Tibial artery (tissue), 4 donors: ENCODE results near the gene CRYBG1.
"Not testable (repeated sequence)": the region's sequence is repeated elsewhere in the genome, so short reads cannot be mapped to it uniquely, and the experiment has no call there.

Source experiments
- DNase-seq, 2 donors: peaks; one replicate each; pipeline ENCODE4 v3.0.0-alpha.2; 2019
- H3K27ac ChIP-seq, 2 donors: fragments of 200-600 bp; sonication (generic) in 1 of 2; 1 replicate in 1 of 2; 2 replicates in 1 of 2; pipeline ENCODE4 v1.5.1; 2018 to 2019; ENCODE audit warnings: mild to moderate bottlenecking in 1 of 2
- H3K27me3 ChIP-seq, 2 donors: fragments of 200-600 bp; sonication (generic) in 1 of 2; one replicate each; pipeline versions ENCODE4 v1.5.1 to v1.6.0; 2016 to 2019
- H3K36me3 ChIP-seq, 3 donors: fragments of 200-600 bp; sonication (generic) in 2 of 3; one replicate each; pipeline ENCODE4 v1.5.1; 2016 to 2019; ENCODE audit warnings: mild to moderate bottlenecking in 2 of 3
- H3K4me1 ChIP-seq, 4 donors: fragments of 200-600 bp; sonication (generic) in 2 of 4; 1 replicate in 3 of 4; 2 replicates in 1 of 4; pipeline ENCODE4 v1.5.1; 2016 to 2019
- H3K4me3 ChIP-seq, 2 donors: fragments of 200-600 bp; sonication (generic) in 1 of 2; 1 replicate in 1 of 2; 2 replicates in 1 of 2; pipeline ENCODE4 v1.5.1; 2018 to 2019; ENCODE audit warnings: mild to moderate bottlenecking in 2 of 2
- H3K9me3 ChIP-seq, 3 donors: fragments of 200-600 bp; sonication (generic) in 1 of 3; one replicate each; pipeline ENCODE4 v1.5.1; 2016 to 2019
- CTCF ChIP-seq, 2 experiments: fragments of 200-600 bp in 1 of 2; fragments of 450-650 bp in 1 of 2; IDR thresholded peaks; one replicate each; pipeline ENCODE4 v1.5.1; 2017 to 2019; ENCODE audit warnings: antibody characterized with exemption in 2 of 2, mild to moderate bottlenecking in 1 of 2, moderate library complexity in 1 of 2
- intact Hi-C: fragments of 100-400 bp; cut with DNase I; formaldehyde crosslinking; loops from one replicate; pipeline ENCODE4 v1.15.0; 2023; ENCODE audit warnings: low total_unique reads

Gene CRYBG1

GRCh38 chr6:106387875-106388274 is 27.4 kb downstream of the CRYBG1 start:
- no peak for TF ChIP-seq CTCF (IDR thresholded peaks at IDR 0.05)
- no peaks in the 10 kb centered on the region for H3K4me1 ChIP-seq
- intact Hi-C loops: no loop called here
- H3K27me3 ChIP-seq: peaks cover 0 to 5% of the 10 kb centered on the region in 2 donors
- no peaks in the 10 kb centered on the region for H3K9me3 ChIP-seq
- no peak overlapping the region for H3K4me3 ChIP-seq
- DNase-seq: no peak
- H3K27ac ChIP-seq: no peak overlapping the region
- H3K36me3 ChIP-seq: no peaks in the 10 kb centered on the region

DNA sequence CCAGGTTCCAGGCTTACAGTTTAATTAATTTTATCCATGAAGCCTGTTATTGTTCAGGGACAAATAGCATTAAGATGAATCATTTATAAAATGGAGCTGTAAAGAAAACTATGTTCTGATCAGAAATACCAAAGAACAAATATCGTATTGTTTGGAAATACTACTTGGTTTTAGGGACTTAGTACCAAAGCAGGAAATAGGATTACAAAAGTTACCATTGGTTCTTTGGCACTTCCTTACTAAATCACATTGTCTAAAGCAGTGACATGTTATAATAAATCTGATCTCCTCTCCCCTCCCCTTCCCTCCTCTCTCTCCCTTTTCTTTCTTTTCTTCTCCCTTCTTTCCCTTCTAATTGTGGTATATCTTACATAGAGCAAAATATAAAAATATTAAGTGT is 29.6 kb downstream of the CRYBG1 start:
- H3K4me1 ChIP-seq: no peaks in the 10 kb centered on the region
- H3K36me3 ChIP-seq: no peaks in the 10 kb centered on the region
- H3K27ac ChIP-seq: no peak overlapping the region
- TF ChIP-seq CTCF (IDR thresholded peaks at IDR 0.05): no peak
- peaks cover 0 to 11% of the 10 kb centered on the region in 2 donors for H3K27me3 ChIP-seq
- no peak overlapping the region for H3K4me3 ChIP-seq
- intact Hi-C loops: no loop called here
- no peaks in the 10 kb centered on the region for H3K9me3 ChIP-seq
- no peak for DNase-seq

- Histone ChIP-seq H3K9me3 (no peaks in the 10 kb centered on the region), H3K27me3 (peaks cover 0 to 11% of the 10 kb centered on the region in 2 donors), H3K4me3 (no peak overlapping the region), H3K4me1 (no peaks in the 10 kb centered on the region), H3K36me3 (no peaks in the 10 kb centered on the region), H3K27ac (no peak overlapping the region)
- intact Hi-C loops: no loop called here
- TF ChIP-seq CTCF (IDR thresholded peaks at IDR 0.05): no peak
- no peak for DNase-seq
Measured at GRCh38 chr6:106396426-106397220, 36.1 kb downstream of the CRYBG1 start.

GRCh38 chr6:106397431-106397830 is 36.9 kb downstream of the CRYBG1 start:
- no peak for TF ChIP-seq CTCF (IDR thresholded peaks at IDR 0.05)
- H3K27me3 ChIP-seq: peaks cover 0 to 7% of the 10 kb centered on the region in 2 donors
- no peaks in the 10 kb centered on the region for H3K9me3 ChIP-seq
- DNase-seq: no peak
- intact Hi-C loops: no loop called here
- H3K27ac ChIP-seq: no peak overlapping the region
- no peaks in the 10 kb centered on the region for H3K36me3 ChIP-seq
- no peaks in the 10 kb centered on the region for H3K4me1 ChIP-seq
- H3K4me3 ChIP-seq: no peak overlapping the region

GRCh38 chr6:106398621-106399020 is 38.1 kb downstream of the CRYBG1 start:
- H3K4me3 ChIP-seq: no peak overlapping the region
- TF ChIP-seq CTCF (IDR thresholded peaks at IDR 0.05): no peak
- no peaks in the 10 kb centered on the region for H3K36me3 ChIP-seq
- DNase-seq: no peak
- H3K4me1 ChIP-seq: no peaks in the 10 kb centered on the region
- H3K27me3 ChIP-seq: no peaks in the 10 kb centered on the region
- H3K9me3 ChIP-seq: no peaks in the 10 kb centered on the region
- H3K27ac ChIP-seq: no peak overlapping the region
- intact Hi-C loops: no loop called here

DNA sequence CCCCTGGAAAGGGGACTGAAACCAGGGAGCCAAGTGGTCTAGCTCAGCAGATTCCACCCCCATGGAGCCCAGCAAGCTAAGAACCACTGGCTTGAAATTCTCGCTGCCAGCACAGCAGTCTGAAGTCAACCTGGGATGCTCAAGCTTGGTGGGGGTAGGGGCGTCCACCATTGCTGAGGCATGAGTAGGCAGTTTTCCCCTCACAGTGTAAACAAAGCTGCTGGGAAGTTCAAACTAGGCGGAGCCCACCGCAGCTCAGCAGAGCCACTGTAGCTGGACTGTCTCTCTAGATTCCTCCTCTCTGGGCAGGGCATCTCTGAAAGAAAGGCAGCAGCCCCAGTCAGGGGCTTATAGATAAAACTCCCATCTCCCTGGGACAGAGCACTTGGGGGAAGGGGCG is 44.5 kb downstream of the CRYBG1 start:
- H3K27ac ChIP-seq, intact Hi-C loops, H3K27me3 ChIP-seq, DNase-seq, H3K4me1 ChIP-seq, H3K9me3 ChIP-seq, H3K36me3 ChIP-seq, H3K4me3 ChIP-seq: not testable (repeated sequence)
